ENCODE data around the gene BUB1B.

Gene BUB1B

DNA sequence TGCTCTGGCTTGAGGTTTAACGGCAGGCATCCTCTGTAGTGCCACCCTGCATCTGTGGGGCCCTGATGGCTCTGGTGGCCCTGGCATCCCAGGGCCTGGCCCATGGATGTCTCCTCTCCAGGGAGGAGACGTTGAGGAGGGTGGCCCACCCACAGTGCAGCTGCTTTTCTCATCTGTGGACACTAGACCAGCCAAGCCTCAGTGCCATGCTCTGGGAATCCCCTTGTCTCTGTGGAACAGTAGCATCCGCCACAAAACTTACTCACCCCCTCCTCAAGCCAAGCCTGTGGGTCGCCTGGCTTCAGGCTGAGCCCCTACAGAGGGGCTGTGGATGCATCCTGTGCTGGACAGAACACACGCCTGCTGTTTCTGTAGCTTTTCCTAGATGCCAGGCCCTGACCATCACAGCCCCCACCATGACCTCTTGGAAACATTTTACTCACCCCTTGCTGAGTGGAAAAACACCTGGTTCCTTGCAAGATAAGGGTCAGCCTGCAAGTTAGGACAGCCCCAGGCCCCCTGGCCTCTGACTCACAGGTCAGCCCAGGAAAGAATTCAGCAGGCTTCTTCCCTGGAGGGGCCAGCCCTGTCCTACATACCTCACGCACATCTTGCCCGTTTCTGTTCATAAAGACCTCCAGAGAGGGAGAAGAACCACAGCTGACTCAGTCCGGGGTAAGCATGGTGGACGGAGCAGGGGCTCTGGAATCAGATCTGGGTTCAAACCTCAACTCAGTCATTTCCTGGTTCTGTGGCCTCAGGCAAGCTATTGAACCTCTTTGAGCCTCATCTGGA is 97.0 kb downstream of the BUB1B start:
- no peak for DNase-seq

DNA sequence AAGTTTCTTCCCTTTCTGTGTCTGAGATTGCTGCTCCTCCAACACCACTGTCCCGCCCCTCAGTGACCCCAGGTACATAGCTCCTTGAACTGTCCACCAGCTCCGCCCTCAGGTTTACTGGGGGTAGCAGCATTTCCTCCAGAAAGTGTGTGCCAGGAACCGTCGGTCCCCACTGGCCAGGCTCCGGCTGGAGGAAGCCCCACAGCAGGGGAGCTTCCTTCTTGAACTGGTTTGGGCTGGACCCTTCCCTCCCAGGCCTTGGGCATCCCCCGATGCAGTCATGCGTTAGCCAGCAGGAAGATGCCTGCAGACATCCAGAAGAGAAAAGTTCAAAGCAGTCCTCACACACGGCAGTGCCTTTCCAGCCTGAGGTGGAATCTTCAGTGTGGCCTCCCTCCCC is 97.7 kb downstream of the BUB1B start:
- DNase-seq, result no peak

DNA sequence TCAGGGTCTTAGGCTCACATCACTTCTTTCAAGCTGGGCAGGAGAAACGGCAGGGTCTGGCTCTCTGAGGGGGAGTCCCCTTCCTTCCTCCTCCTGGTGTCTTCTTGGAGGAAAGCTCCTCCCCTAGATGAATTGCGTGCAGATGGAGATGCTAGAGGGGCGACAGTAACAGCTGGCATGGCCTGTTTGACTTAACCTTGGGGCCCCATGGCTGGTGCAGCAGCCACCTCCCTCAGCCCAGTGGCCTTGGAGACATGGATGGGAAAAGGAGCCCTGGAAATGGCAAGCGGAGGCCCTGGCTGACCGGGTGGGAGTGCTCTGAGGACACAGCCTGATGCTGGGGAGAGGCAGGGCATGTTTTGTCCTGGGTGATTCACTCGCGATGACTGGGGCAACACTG is 98.2 kb downstream of the BUB1B start:
- DNase-seq, result no peak

DNA sequence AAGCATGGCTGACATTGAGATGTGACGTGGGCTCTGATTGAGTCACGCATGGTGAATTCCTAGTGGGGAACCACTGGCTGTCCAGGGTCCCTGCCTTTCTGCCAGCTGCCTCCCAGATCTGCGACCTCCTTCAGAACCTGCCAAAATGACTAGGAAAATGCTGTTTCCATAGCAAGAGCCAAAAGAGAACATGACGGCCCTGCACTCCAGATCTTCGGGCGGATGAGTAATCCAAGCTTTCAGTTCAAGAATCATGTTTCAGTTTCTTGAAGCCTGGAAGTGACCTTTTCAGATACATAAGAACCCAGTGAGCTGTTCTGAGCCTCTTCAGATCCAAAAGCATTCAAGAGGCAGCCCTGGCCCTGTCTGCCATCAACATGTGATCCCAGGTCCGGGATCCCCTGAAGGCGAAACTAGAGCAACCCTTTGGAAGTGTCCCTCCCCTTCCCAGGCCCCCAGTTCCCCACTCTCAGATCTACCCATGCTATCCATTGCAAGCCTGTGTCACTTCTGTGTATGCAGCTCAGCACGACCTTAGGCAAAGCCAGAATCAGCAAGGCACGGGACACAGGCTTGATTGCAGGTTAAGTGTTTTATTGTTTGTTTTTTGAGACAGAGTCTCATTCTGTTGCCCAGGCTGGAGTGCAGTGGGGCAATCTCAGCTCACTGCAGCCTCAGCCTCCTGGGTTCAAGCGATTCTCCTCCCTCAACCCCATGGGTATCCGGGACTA is 102.3 kb downstream of the BUB1B start:
- no peak for DNase-seq

DNA sequence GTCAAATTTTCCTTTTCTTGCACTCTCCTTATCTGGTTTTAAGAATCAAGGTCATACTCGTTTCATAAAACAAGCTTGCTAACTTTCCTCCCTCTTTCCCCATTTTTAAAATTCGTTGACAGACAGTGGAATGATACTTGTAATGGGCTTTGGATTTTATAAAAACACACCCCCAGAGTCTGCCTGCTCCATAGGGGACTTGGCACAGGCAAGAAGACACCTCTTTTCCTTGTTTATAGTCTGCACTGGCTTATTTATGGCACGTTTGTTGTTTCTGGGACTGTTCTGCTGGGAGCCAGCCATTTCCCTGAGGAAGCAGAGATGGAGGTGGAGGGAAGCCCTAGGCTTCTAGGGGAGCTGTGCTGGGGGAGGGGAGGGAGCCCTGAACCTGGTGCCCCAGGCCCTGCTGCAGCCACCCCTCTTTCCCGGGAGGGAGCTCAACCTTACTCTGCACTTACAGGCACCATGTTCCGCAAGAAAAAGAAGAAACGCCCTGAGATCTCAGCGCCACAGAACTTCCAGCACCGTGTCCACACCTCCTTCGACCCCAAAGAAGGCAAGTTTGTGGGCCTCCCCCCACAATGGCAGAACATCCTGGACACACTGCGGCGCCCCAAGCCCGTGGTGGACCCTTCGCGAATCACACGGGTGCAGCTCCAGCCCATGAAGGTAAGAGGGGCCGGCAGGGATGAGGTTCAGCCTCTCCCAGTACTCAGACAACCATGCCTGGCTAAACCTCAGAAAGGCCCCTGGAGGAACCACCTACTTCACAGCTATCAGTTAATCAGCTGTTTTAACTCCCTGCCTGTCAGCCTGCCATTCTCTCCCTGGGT is 103.7 kb downstream of the BUB1B start:
- DNase-seq, result no peak

DNA sequence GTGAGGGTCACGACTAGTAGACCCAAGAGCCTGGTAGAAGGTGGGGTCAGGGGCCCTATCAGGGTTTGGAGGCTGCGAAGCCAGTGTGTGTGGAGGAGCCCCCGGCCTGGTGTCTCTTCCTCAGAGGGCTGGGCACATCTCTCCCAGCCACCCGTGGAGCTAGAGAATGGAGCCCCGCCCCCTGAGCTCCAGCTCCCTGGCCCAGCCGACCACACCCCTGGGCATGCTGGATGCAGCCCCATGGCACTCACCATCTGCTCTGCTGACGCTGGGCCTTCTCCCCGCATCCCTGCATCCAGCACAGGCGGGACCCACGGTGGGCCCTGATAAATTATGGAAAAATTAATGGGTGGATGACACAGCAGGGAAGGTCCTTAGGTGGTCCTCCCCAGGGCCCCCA is 104.5 kb downstream of the BUB1B start:
- DNase-seq, result no peak

DNA sequence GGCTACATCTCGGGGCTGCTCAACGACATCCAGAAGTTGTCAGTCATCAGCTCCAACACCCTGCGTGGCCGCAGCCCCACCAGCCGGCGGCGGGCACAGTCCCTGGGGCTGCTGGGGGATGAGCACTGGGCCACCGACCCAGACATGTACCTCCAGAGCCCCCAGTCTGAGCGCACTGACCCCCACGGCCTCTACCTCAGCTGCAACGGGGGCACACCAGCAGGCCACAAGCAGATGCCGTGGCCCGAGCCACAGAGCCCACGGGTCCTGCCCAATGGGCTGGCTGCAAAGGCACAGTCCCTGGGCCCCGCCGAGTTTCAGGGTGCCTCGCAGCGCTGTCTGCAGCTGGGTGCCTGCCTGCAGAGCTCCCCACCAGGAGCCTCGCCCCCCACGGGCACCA is 105.0 kb downstream of the BUB1B start:
- DNase-seq, result no peak

DNA sequence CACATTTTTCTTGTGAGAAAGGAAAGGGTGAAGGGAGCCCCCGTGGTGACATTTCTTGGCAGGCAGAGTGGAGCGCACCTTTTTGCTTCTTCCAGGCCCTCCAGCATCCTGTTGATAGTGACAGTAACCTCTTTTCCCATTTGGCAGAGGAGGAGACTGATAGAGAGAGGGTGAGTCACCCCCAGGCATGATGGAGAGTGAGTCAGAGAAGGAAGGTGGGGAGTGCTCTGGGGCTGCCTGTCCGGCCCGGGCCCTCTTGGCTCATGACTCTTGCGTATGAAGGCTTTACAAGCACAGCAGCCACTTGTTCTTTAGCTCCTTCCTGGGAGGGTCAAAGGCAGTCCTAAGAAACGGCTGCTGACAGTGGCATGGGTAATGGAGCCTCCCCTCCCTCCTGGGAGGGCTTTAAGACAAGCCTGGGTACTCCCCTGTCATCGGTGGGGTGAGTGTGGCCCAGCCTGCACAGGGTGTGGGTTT is 106.0 kb downstream of the BUB1B start:
- no peak for DNase-seq

DNA sequence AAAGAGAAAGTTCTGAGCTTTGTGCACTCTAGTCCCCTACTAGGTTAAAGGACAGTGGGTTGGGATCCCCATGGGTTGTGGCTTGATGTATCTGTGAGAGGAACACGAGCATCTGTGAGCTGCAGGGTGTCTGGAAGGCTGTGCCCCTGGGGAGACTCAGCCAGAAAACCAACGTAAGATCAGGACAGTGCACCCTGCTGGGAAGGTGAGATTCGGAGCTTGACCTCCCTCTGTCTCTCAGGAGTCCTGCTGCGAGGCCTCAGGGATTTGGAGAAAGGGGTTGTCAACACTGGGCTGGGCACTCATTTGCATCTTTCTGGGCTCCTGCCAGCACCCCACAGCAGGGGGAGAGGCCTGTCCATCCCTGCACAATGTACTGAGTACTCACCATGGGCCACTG is 106.8 kb downstream of the BUB1B start:
- no peak for DNase-seq

DNA sequence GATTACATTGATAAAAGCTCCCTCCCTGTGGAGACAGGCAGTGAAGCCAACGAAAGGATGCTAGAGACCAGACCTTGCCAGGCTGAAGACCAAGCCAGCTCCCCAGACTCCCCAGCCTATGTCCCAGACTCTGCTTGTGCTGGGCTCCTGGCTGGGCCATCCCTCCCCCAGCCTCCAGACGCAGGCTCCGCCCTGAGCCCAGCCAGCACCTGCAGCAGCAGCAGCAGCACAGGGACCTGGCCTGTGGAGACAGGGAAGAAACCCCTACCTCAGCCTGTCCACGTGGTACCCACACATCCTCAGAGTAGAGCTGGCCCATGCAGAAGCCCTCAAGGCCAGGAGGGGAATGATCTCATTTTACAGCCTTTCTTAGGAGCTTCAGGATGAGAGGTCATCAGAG is 108.7 kb downstream of the BUB1B start:
- no peak for DNase-seq

DNA sequence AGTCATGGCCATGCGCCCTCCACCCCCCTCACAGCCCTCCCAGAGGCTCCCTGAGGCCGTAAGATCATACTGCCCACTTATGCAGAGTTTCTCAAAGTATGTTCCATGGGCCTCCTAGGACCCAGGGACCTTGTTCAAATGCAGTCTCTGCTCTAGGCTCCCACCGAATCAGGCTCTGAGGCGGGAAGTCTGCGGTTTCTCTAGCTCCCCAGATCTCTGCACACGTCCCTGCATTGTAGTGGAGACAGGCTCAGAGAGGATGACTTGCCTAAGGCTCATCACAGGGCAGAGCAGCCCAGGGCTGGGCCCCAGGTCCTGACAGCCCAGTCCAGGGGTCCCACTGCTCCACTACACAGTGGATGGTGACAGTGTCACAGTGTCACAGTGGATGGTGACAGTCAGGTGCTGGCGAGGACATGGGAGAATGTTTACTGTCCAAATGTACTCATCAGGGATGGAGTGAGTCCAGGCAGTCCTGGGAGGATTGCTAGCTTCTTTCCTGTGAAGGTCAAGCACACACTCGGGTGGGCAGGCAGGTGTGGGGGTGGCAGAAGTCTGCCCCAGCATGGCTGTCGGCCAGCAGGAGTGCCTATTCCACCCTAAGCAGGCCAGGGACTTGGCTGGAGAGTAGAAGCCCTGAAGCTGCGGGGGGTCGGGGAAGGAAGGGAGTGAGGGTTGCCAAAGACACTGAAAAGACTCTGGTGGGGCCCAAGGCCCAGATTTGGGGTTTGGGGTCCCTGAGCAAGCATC is 109.6 kb downstream of the BUB1B start:
- no peak for DNase-seq

Measured in T-helper 1 cell (primary cell).